ENCODE results near the gene BEST1.

- no peak for TF ChIP-seq CTCF (IDR thresholded peaks at IDR 0.05)
- TF ChIP-seq POLR2A (IDR thresholded peaks at IDR 0.05): no peak
These were observed 48.8 kb upstream of the BEST1 start for GRCh38 chr11:61901397-61901796.
